ENCODE measurements around the gene SLC22A7. TPM values are rescaled to one million over a fixed set of nuclear protein-coding genes. Genes with fewer than 3 reads are reported as not detected.

Gene SLC22A7
- total and polyA plus RNA-seq, 2 donors (not counting 1 experiment from before 2014, with no cell fraction given), result not detected

GRCh38 chr6:43248791-43249190, 49.3 kb upstream of the SLC22A7 start:
- no peak for DNase-seq
- Mint-ChIP-seq H3K4me1 (peaks cover 22% of the 10 kb centered on the region), H3K9me3 (ENCODE audit: insufficient read depth) (no peaks in the 10 kb centered on the region), H3K27ac (no peak overlapping the region), H3K27me3 (peaks cover 42% of the 10 kb centered on the region), H3K4me3 (no peak overlapping the region)
- no peak overlapping the region for H3K9ac ChIP-seq (ENCODE audit: low read length)
- no peaks in the 10 kb centered on the region for H3K36me3 ChIP-seq (replicated peaks in 1 of 2; ENCODE audit: control extremely low read depth in 1 of 2, control insufficient read depth in 1 of 2, extremely low read depth in 1 of 2, insufficient read depth in 2 of 2, low read length in 1 of 2)
- H3K9me3 ChIP-seq (ENCODE audit: control extremely low read depth in 1 of 3, control insufficient read depth in 2 of 3, insufficient read depth in 1 of 3, low read length in 2 of 3), result peaks cover 0 to 2% (median 0%) of the 10 kb centered on the region in 3 donors
- no peak overlapping the region for H3K4me3 ChIP-seq (ENCODE audit: control extremely low read depth in 1 of 5, extremely low read depth in 1 of 5, insufficient read depth in 1 of 5, low read depth in 2 of 5, low read length in 4 of 5)
- no peak overlapping the region for H2AFZ ChIP-seq (ENCODE audit: insufficient read depth, low read depth, low read length, poor library complexity, severe bottlenecking)
- ChIA-PET CTCF (interaction anchor here (1.0 to 1.5 kb wide), 2 partner anchors 20 to 60 kb away, joined by 3 to 6 read pairs; partner anchors contain the start of genes CRIP3 and DNPH1), POLR2A (no interaction called here)
- H3K4me1 ChIP-seq (ENCODE audit: control insufficient read depth in 2 of 2, insufficient read depth in 2 of 2, low read length in 2 of 2), result peaks cover 16 to 19% of the 10 kb centered on the region in 2 donors
- TF ChIP-seq, protein P1, sequence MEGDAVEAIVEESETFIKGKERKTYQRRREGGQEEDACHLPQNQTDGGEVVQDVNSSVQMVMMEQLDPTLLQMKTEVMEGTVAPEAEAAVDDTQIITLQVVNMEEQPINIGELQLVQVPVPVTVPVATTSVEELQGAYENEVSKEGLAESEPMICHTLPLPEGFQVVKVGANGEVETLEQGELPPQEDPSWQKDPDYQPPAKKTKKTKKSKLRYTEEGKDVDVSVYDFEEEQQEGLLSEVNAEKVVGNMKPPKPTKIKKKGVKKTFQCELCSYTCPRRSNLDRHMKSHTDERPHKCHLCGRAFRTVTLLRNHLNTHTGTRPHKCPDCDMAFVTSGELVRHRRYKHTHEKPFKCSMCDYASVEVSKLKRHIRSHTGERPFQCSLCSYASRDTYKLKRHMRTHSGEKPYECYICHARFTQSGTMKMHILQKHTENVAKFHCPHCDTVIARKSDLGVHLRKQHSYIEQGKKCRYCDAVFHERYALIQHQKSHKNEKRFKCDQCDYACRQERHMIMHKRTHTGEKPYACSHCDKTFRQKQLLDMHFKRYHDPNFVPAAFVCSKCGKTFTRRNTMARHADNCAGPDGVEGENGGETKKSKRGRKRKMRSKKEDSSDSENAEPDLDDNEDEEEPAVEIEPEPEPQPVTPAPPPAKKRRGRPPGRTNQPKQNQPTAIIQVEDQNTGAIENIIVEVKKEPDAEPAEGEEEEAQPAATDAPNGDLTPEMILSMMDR (IDR thresholded peaks at IDR 0.05), result no peak
- TF ChIP-seq EZH2 (IDR thresholded peaks at IDR 0.05; ENCODE audit: borderline replicate concordance, insufficient read depth, low read depth, low read length, poor library complexity, severe bottlenecking), result no peak
- no peak for ATAC-seq (ENCODE audit: low read depth)
- intact Hi-C loops (cut with micrococcal nuclease), result no loop called here
- no peaks in the 10 kb centered on the region for H3K79me2 ChIP-seq (ENCODE audit: control insufficient read depth, insufficient read depth, low read length)
- H4K20me1 ChIP-seq (ENCODE audit: control insufficient read depth, insufficient read depth, low read length, poor library complexity, severe bottlenecking), result no peaks in the 10 kb centered on the region
- no peak overlapping the region for H3K27ac ChIP-seq (ENCODE audit: low read length in 2 of 2)
- no peak overlapping the region for H3K4me2 ChIP-seq (replicated peaks; ENCODE audit: low read depth, low read length, poor library complexity, severe bottlenecking)
- H3K27me3 ChIP-seq (replicated peaks in 1 of 4; ENCODE audit: control extremely low read depth in 1 of 4, control insufficient read depth in 3 of 4, insufficient read depth in 4 of 4, low read length in 3 of 4), result peaks cover 0 to 61% (median 31%) of the 10 kb centered on the region in 4 experiments

GRCh38 chr6:43250992-43251373, 47.1 kb upstream of the SLC22A7 start:
- H3K4me1 ChIP-seq (ENCODE audit: control insufficient read depth in 2 of 2, insufficient read depth in 2 of 2, low read length in 2 of 2), result peaks cover 11 to 19% of the 10 kb centered on the region in 2 donors
- no peak overlapping the region for H3K4me2 ChIP-seq (replicated peaks; ENCODE audit: low read depth, low read length, poor library complexity, severe bottlenecking)
- Mint-ChIP-seq H3K4me3 (no peak overlapping the region), H3K4me1 (peaks cover 22% of the 10 kb centered on the region), H3K27me3 (peaks cover 54% of the 10 kb centered on the region), H3K9me3 (ENCODE audit: insufficient read depth) (no peaks in the 10 kb centered on the region), H3K27ac (no peak overlapping the region)
- POLR2A ChIA-PET, result no interaction called here
- no peak overlapping the region for H3K4me3 ChIP-seq (ENCODE audit: control extremely low read depth in 1 of 5, extremely low read depth in 1 of 5, insufficient read depth in 1 of 5, low read depth in 2 of 5, low read length in 4 of 5)
- H3K9me3 ChIP-seq (ENCODE audit: control extremely low read depth in 1 of 3, control insufficient read depth in 2 of 3, insufficient read depth in 1 of 3, low read length in 2 of 3), result peaks cover 0 to 2% (median 0%) of the 10 kb centered on the region in 3 donors
- DNase-seq, result no peak
- no peak overlapping the region for H3K27ac ChIP-seq (ENCODE audit: low read length in 2 of 2)
- CTCF ChIA-PET, result interaction anchor here (1.0 kb wide), 1 partner anchor 147 kb away, joined by 5 read pairs; no protein-coding TSS in a partner anchor
- H3K27me3 ChIP-seq (replicated peaks in 1 of 4; ENCODE audit: control extremely low read depth in 1 of 4, control insufficient read depth in 3 of 4, insufficient read depth in 4 of 4, low read length in 3 of 4), result peaks cover 0 to 52% (median 17%) of the 10 kb centered on the region in 4 experiments
- intact Hi-C loops (cut with micrococcal nuclease), result no loop called here
- no peaks in the 10 kb centered on the region for H3K79me2 ChIP-seq (ENCODE audit: control insufficient read depth, insufficient read depth, low read length)
- H4K20me1 ChIP-seq (ENCODE audit: control insufficient read depth, insufficient read depth, low read length, poor library complexity, severe bottlenecking), result no peaks in the 10 kb centered on the region
- H3K9ac ChIP-seq (ENCODE audit: low read length), result no peak overlapping the region
- ATAC-seq (ENCODE audit: low read depth), result no peak
- TF ChIP-seq, protein P1 (IDR thresholded peaks at IDR 0.05), result no peak
- no peak for TF ChIP-seq EZH2 (IDR thresholded peaks at IDR 0.05; ENCODE audit: borderline replicate concordance, insufficient read depth, low read depth, low read length, poor library complexity, severe bottlenecking)
- H3K36me3 ChIP-seq (replicated peaks in 1 of 2; ENCODE audit: control extremely low read depth in 1 of 2, control insufficient read depth in 1 of 2, extremely low read depth in 1 of 2, insufficient read depth in 2 of 2, low read length in 1 of 2), result no peaks in the 10 kb centered on the region
- WGBS (ENCODE audit: insufficient coverage), result 19% methylated on average over 3 of the region's 8 CpGs
- H2AFZ ChIP-seq (ENCODE audit: insufficient read depth, low read depth, low read length, poor library complexity, severe bottlenecking), result peak overlapping the region; percentile 16

Measured in B cell (primary cell).